GM06990 (cell line): ENCODE data around the gene CAPN2.

Experiments used
- DNase-seq: peaks from one replicate; pipeline ENCODE4 v3.0.0-alpha.2; 2011; ENCODE audit not compliant: insufficient read length; ENCODE audit errors: extremely low read depth
- H3K27me3 ChIP-seq: replicated peaks from 2 replicates; pipeline ENCODE4 v1.6.0; 2011; ENCODE audit warnings: low read length; ENCODE audit not compliant: control insufficient read depth, insufficient read depth
- H3K36me3 ChIP-seq: 2 replicates; pipeline ENCODE4 v1.5.1; 2011; ENCODE audit warnings: low read length; ENCODE audit not compliant: control insufficient read depth, insufficient read depth
- H3K4me3 ChIP-seq: replicated peaks from 2 replicates; pipeline ENCODE4 v1.5.1; 2011; ENCODE audit warnings: low read depth, mild to moderate bottlenecking, control low read depth, low read length
- TF ChIP-seq, protein P1 (sequence below): IDR thresholded peaks from 2 replicates; pipeline ENCODE4 v1.5.1; 2011; ENCODE audit warnings: low read length, control low read depth, mild to moderate bottlenecking, inconsistent platforms; ENCODE audit not compliant: insufficient read depth, poor library complexity, severe bottlenecking

Gene CAPN2

GRCh38 chr1:223756806-223757700 lies 44.7 kb downstream of the CAPN2 start:
- Histone ChIP-seq H3K4me3 (no peak overlapping the region), H3K27me3 (no peaks in the 10 kb centered on the region), H3K36me3 (peaks cover 30% of the 10 kb centered on the region)
- TF ChIP-seq, protein P1, sequence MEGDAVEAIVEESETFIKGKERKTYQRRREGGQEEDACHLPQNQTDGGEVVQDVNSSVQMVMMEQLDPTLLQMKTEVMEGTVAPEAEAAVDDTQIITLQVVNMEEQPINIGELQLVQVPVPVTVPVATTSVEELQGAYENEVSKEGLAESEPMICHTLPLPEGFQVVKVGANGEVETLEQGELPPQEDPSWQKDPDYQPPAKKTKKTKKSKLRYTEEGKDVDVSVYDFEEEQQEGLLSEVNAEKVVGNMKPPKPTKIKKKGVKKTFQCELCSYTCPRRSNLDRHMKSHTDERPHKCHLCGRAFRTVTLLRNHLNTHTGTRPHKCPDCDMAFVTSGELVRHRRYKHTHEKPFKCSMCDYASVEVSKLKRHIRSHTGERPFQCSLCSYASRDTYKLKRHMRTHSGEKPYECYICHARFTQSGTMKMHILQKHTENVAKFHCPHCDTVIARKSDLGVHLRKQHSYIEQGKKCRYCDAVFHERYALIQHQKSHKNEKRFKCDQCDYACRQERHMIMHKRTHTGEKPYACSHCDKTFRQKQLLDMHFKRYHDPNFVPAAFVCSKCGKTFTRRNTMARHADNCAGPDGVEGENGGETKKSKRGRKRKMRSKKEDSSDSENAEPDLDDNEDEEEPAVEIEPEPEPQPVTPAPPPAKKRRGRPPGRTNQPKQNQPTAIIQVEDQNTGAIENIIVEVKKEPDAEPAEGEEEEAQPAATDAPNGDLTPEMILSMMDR, result no peak
- DNase-seq, result no peak

- DNase-seq, result no peak
- no peak overlapping the region for H3K4me3 ChIP-seq
- TF ChIP-seq, protein P1, result no peak
- H3K27me3 ChIP-seq, result no peaks in the 10 kb centered on the region
- peaks cover 21% of the 10 kb centered on the region for H3K36me3 ChIP-seq
These were observed 46.4 kb downstream of the CAPN2 start for GRCh38 chr1:223758734-223759133.

DNA sequence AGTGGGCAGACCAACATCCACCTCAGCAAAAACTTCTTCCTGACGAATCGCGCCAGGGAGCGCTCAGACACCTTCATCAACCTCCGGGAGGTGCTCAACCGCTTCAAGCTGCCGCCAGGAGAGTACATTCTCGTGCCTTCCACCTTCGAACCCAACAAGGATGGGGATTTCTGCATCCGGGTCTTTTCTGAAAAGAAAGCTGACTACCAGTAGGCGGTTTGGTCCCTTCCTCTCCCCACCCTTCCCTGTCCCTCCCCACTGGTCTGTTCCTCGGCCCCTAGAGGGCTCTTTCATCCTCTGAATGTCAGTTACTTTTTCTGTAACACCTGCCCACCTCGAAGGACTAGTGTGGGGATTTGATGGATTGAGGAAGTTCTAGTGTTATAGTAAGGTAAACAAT lies 46.9 kb downstream of the CAPN2 start:
- no peak for DNase-seq
- peaks cover 20% of the 10 kb centered on the region for H3K36me3 ChIP-seq
- no peak overlapping the region for H3K4me3 ChIP-seq
- H3K27me3 ChIP-seq, result no peaks in the 10 kb centered on the region
- TF ChIP-seq, protein P1, result no peak

DNA sequence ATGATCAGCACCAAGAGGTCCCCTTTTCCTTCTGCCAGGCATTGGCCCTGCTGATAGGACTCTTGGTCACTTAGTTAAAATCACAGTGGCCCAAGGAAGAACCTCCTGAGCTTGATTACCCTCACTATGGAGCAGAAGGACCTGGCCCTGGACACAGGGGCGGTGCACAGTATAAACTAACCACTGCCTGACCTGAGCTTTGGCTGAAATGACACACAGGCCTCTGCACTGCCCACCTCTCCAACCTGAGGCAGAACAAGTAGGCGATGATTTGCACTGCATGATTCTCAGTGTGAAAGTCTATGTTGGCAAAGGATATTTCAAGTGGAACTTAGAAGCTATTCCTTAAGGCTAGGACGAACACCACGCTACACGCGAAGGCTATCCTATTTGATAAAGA lies 48.5 kb downstream of the CAPN2 start:
- Histone ChIP-seq H3K27me3 (no peaks in the 10 kb centered on the region), H3K36me3 (peaks cover 23% of the 10 kb centered on the region), H3K4me3 (no peak overlapping the region)
- no peak for DNase-seq
- TF ChIP-seq, protein P1, result no peak

DNA sequence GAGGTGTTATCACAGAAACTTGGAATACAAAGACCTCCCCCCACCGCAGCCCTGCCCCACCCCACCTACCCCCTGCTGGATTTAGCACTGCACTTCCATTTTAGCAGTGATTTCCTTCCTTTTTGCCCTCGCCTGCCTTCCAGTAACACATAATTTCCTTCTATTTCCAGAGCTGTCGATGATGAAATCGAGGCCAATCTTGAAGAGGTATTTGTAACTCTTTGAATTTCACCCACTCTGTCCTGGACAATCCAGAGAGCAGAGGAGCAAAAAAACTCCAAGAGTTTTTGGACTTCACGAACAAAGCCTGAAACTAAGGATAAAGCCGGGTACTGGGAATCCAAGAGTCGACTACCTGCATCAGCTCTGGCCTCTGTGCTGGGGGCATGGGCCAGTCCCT lies 49.1 kb downstream of the CAPN2 start:
- TF ChIP-seq, protein P1, result no peak
- DNase-seq, result no peak
- Histone ChIP-seq H3K27me3 (no peaks in the 10 kb centered on the region), H3K4me3 (no peak overlapping the region), H3K36me3 (peaks cover 21% of the 10 kb centered on the region)
